Colonic mucosa (tissue), 4 donors: ENCODE data around the gene FRMD7. TPM values are rescaled to one million over a fixed set of nuclear protein-coding genes. Genes with fewer than 3 reads are reported as not detected.
"Not testable (repeated sequence)": the region's sequence is repeated elsewhere in the genome, so short reads cannot be mapped to it uniquely, and the experiment has no call there.

Source experiments
- DNase-seq: peaks from one replicate; pipeline ENCODE4 v3.0.0-alpha.2; 2020
- H3K27ac ChIP-seq: fragments of 200-600 bp; one replicate; pipeline ENCODE4 v1.8.0; 2021
- H3K27me3 ChIP-seq: fragments of 200-600 bp; one replicate; pipeline ENCODE4 v1.8.0; 2021
- H3K36me3 ChIP-seq: fragments of 200-600 bp; one replicate; pipeline ENCODE4 v1.8.0; 2021
- H3K4me1 ChIP-seq: fragments of 200-600 bp; one replicate; pipeline ENCODE4 v1.8.0; 2021; ENCODE audit warnings: mild to moderate bottlenecking
- H3K4me3 ChIP-seq: fragments of 200-600 bp; one replicate; pipeline ENCODE4 v1.8.0; 2021
- H3K9ac ChIP-seq, 2 donors: one replicate each; pipeline ENCODE4 v1.7.0; 2013; ENCODE audit warnings: control low read depth in 2 of 2, low read depth in 2 of 2, low read length in 2 of 2
- H3K9me3 ChIP-seq: fragments of 200-600 bp; one replicate; pipeline ENCODE4 v1.8.0; 2021
- intact Hi-C: fragments of 100-400 bp; cut with DNase I; formaldehyde crosslinking; loops from one replicate; pipeline ENCODE4 v1.14.1; 2022
- total RNA-seq, 2 donors: library from RNA; stranded (reverse); fragmentation: NEBNext Ultra II Directional in 1 of 2; extraction: Animal tissue kit (Norgen Biotek cat#: 25700) in 1 of 2; gene quantifications; one replicate each; pipeline ENCODE4 v1.2.1, GENCODE V29; 2021
- TF ChIP-seq, protein P1 (sequence below): fragments of 200-600 bp; IDR thresholded peaks from one replicate; pipeline ENCODE4 v1.8.0; 2022; ENCODE audit warnings: antibody characterized with exemption, mild to moderate bottlenecking
- donor health status: healthy.
- donor health status: DM: no; HTN: no; CAD: no.
- donor health status: DM: no; HTN: no; CAD: no.

FRMD7 gene
- total RNA-seq, 2 donors from 2014 or later = not detected

- H3K4me1 ChIP-seq = no peaks in the 10 kb centered on the region
- H3K36me3 ChIP-seq = no peaks in the 10 kb centered on the region
- H3K27ac ChIP-seq = no peak overlapping the region
- peaks cover 3% of the 10 kb centered on the region for H3K27me3 ChIP-seq
- H3K9ac ChIP-seq = no peak overlapping the region
- intact Hi-C loops = no loop called here
- H3K9me3 ChIP-seq = no peaks in the 10 kb centered on the region
- TF ChIP-seq, protein P1, sequence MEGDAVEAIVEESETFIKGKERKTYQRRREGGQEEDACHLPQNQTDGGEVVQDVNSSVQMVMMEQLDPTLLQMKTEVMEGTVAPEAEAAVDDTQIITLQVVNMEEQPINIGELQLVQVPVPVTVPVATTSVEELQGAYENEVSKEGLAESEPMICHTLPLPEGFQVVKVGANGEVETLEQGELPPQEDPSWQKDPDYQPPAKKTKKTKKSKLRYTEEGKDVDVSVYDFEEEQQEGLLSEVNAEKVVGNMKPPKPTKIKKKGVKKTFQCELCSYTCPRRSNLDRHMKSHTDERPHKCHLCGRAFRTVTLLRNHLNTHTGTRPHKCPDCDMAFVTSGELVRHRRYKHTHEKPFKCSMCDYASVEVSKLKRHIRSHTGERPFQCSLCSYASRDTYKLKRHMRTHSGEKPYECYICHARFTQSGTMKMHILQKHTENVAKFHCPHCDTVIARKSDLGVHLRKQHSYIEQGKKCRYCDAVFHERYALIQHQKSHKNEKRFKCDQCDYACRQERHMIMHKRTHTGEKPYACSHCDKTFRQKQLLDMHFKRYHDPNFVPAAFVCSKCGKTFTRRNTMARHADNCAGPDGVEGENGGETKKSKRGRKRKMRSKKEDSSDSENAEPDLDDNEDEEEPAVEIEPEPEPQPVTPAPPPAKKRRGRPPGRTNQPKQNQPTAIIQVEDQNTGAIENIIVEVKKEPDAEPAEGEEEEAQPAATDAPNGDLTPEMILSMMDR = no peak
- no peak overlapping the region for H3K4me3 ChIP-seq
- no peak for DNase-seq
Observed at GRCh38 chrX:132165651-132166050, 37.8 kb upstream of the FRMD7 start.

DNA sequence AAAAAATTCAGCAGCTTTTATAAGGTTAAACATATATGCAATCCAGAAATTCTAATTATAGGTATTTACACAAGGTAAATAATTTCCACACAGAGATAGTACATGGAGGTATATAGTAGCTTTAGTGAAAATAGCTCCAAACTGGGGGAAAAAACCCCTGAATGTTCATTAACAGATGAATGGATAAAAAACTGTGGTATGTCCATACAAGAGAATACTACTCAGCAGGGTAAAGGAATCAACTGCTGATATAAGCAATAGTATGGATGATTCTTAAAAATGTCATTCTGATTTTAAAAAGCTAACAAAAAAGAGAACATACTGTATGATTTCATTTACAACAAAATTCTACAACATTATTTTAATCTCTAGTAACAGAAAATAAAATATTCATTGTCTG, 37.2 kb upstream of the FRMD7 start:
- intact Hi-C loops = no loop called here

DNA sequence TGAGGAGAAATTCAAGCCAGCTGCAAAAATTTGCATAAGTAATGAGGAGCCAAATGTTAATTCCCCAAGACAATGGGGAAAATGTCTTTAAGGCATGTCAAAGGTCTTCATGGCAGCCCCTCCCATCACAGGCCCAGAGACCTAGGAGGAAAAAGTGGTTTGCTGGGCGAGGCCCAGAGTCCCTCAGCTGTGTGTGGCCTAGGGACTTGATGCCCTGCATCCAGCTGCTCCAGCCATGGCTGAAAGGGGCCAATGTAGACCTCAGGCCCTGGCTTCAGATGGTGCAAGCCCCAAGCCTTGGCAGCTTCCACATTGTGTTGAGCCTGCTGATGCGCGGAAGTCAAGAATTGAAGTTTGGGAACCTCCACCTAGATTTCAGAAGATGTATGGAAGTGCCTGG, 35.3 kb upstream of the FRMD7 start:
- H3K9me3 ChIP-seq, H3K27me3 ChIP-seq, H3K4me3 ChIP-seq, DNase-seq, H3K36me3 ChIP-seq, H3K9ac ChIP-seq, H3K27ac ChIP-seq, intact Hi-C loops, H3K4me1 ChIP-seq: not testable (repeated sequence)

More for the DNA sequence above, 37.2 kb upstream of the FRMD7 start:
- Histone ChIP-seq H3K4me1 (no peaks in the 10 kb centered on the region), H3K27ac (no peak overlapping the region), H3K9me3 (no peaks in the 10 kb centered on the region), H3K36me3 (no peaks in the 10 kb centered on the region), H3K9ac (no peak overlapping the region), H3K27me3 (peaks cover 3% of the 10 kb centered on the region), H3K4me3 (no peak overlapping the region)
- DNase-seq = no peak
- TF ChIP-seq, protein P1 = no peak

- Histone ChIP-seq H3K27ac (no peak overlapping the region), H3K36me3 (no peaks in the 10 kb centered on the region), H3K9ac (no peak overlapping the region), H3K4me1 (no peaks in the 10 kb centered on the region), H3K9me3 (no peaks in the 10 kb centered on the region), H3K27me3 (no peaks in the 10 kb centered on the region), H3K4me3 (no peak overlapping the region)
- intact Hi-C loops = no loop called here
- no peak for DNase-seq
- TF ChIP-seq, protein P1 = no peak
Observed at GRCh38 chrX:132153166-132153565, 25.3 kb upstream of the FRMD7 start.

- H3K4me3 ChIP-seq = no peak overlapping the region
- no peaks in the 10 kb centered on the region for H3K27me3 ChIP-seq
- DNase-seq = no peak
- H3K9ac ChIP-seq = no peak overlapping the region
- intact Hi-C loops = no loop called here
- no peaks in the 10 kb centered on the region for H3K4me1 ChIP-seq
- TF ChIP-seq, protein P1 = no peak
- no peaks in the 10 kb centered on the region for H3K36me3 ChIP-seq
- H3K27ac ChIP-seq = no peak overlapping the region
- H3K9me3 ChIP-seq = no peaks in the 10 kb centered on the region
Observed at GRCh38 chrX:132146456-132146855, 18.6 kb upstream of the FRMD7 start.

DNA sequence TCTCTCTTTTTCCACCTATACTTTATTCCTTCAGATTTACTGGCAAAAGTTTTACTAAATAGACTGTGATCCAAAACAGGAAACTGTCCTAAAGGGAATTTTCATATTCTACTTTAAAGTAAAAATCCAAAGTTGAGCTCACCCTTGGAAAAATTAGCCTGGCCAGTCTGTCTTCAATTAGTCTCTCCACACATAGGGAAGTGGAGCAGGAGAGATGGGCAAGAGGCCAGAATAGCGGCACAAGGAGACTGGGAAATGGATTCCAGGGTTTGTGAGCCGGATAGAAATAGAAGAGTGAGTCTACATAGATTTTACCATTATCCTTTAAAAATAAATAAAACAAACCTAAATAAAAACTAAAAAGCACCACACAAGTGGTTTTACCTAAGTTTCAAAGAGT, 16.2 kb upstream of the FRMD7 start:
- Histone ChIP-seq H3K9me3 (no peaks in the 10 kb centered on the region), H3K27me3 (no peaks in the 10 kb centered on the region), H3K36me3 (no peaks in the 10 kb centered on the region), H3K9ac (no peak overlapping the region), H3K27ac (no peak overlapping the region), H3K4me3 (no peak overlapping the region), H3K4me1 (no peaks in the 10 kb centered on the region)
- TF ChIP-seq, protein P1 = no peak
- intact Hi-C loops = no loop called here
- DNase-seq = no peak
